Upper lobe of left lung (tissue), 4 donors: ENCODE measurements around the gene PTPRR.

Experiments used
- EP300 ChIP-seq, 4 donors: sonication (generic); formaldehyde crosslinking; IDR thresholded peaks; one replicate each; pipeline ENCODE4 v1.5.1; 2017; ENCODE audit warnings: antibody characterized with exemption in 4 of 4, control low read depth in 2 of 4
- POLR2A ChIP-seq, 4 donors: fragments of 450-650 bp; IDR thresholded peaks; one replicate each; pipeline ENCODE4 v1.5.1; 2016 to 2017; ENCODE audit warnings: antibody characterized with exemption in 4 of 4, mild to moderate bottlenecking in 2 of 4
- POLR2AphosphoS5 ChIP-seq, 2 donors: sonication (generic); formaldehyde crosslinking; IDR thresholded peaks; one replicate each; pipeline ENCODE4 v1.5.1; 2017; ENCODE audit warnings: antibody characterized with exemption in 2 of 2
- TF ChIP-seq, protein P1 (sequence below), 6 experiments: fragments of 450-650 bp in 4 of 6; fragments of 200-600 bp in 2 of 6; sonication (generic) in 2 of 6; IDR thresholded peaks; one replicate each; pipeline ENCODE4 v1.5.1; 2016 to 2019; ENCODE audit warnings: antibody characterized with exemption in 6 of 6

DNA sequence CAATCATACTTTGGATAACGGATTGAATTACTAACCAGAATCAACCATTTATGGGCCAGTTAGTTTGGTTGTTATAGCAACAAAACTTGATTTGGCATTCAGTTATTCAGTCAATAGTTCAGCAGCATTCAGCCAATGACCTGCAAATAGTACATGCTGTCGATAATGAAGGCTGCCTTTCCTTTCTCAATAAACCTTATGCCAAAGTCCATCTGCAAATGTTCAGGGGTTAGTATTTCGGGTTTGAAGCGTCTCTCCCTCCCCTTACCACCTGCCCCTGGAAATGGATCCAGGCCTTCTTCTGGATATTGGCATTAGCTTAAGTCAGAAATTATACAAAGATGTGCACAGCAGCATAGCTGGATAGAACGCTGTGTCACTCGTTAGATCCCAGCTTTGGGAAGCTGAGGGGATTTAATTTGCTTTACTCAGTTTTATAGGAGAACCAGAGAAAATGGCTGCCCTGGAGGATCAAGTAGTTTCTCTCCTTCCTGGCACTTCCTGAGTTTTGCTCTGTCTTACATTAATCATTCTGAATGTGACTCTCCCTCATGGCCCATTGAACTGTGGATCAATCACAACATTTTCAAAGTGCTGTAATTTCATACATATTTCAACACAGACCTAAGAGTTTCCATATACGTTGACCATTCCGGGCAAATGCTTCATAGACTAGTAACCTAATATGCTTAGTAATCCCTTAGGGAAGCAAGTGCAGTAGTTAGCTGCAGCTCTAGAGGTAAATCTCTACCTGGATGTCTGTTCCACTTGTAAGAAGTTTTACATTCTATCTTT lies 46.7 kb upstream of the PTPRR start:
- no peak for TF ChIP-seq POLR2AphosphoS5 (IDR thresholded peaks at IDR 0.05)
- TF ChIP-seq, protein P1, sequence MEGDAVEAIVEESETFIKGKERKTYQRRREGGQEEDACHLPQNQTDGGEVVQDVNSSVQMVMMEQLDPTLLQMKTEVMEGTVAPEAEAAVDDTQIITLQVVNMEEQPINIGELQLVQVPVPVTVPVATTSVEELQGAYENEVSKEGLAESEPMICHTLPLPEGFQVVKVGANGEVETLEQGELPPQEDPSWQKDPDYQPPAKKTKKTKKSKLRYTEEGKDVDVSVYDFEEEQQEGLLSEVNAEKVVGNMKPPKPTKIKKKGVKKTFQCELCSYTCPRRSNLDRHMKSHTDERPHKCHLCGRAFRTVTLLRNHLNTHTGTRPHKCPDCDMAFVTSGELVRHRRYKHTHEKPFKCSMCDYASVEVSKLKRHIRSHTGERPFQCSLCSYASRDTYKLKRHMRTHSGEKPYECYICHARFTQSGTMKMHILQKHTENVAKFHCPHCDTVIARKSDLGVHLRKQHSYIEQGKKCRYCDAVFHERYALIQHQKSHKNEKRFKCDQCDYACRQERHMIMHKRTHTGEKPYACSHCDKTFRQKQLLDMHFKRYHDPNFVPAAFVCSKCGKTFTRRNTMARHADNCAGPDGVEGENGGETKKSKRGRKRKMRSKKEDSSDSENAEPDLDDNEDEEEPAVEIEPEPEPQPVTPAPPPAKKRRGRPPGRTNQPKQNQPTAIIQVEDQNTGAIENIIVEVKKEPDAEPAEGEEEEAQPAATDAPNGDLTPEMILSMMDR (IDR thresholded peaks at IDR 0.05) = no peak
- no peak for TF ChIP-seq POLR2A (IDR thresholded peaks at IDR 0.05)
- TF ChIP-seq EP300 (IDR thresholded peaks at IDR 0.05) = no peak
